Thyroid gland (tissue), 4 donors: ENCODE data around the gene SMG6. TPM values are rescaled to one million over a fixed set of nuclear protein-coding genes. Genes with fewer than 3 reads are reported as not detected.

Source experiments
- DNase-seq, 2 donors: peaks; one replicate each; pipeline ENCODE4 v3.0.0-alpha.2; 2019
- H3K27ac ChIP-seq, 3 donors: fragments of 200-600 bp; sonication (generic); 1 replicate in 2 of 3; 2 replicates in 1 of 3; pipeline ENCODE4 v1.5.1; 2016 to 2019; ENCODE audit warnings: mild to moderate bottlenecking in 1 of 3, moderate library complexity in 1 of 3
- H3K27me3 ChIP-seq: fragments of 200-600 bp; sonication (generic); one replicate; pipeline ENCODE4 v1.5.1; 2019
- H3K36me3 ChIP-seq, 2 donors: fragments of 200-600 bp; sonication (generic); one replicate each; pipeline ENCODE4 v1.5.1; 2016 to 2019
- H3K4me1 ChIP-seq, 2 donors: fragments of 200-600 bp; sonication (generic); one replicate each; pipeline ENCODE4 v1.5.1; 2017 to 2019
- H3K4me3 ChIP-seq, 3 donors: fragments of 200-600 bp; sonication (generic); replicated peaks in 1 of 3; 1 replicate in 2 of 3; 2 replicates in 1 of 3; pipeline ENCODE4 v1.5.1; 2016; ENCODE audit warnings: mild to moderate bottlenecking in 1 of 3
- H3K9me3 ChIP-seq: fragments of 200-600 bp; sonication (generic); one replicate; pipeline ENCODE4 v1.5.1; 2017
- POLR2A ChIP-seq, 2 donors: fragments of 450-650 bp; IDR thresholded peaks; one replicate each; pipeline ENCODE4 v1.6.1; 2017; ENCODE audit warnings: antibody characterized with exemption in 2 of 2, mild to moderate bottlenecking in 2 of 2, moderate library complexity in 1 of 2
- WGBS, 2 donors: methylation state at CpG; one replicate each; pipeline ENCODE4 v1.1.5; 2017; 5-methylcytosine and 5-hydroxymethylcytosine counted together
- intact Hi-C: fragments of 100-400 bp; cut with DNase I; formaldehyde crosslinking; loops from one replicate; pipeline ENCODE4 v1.15.1; 2023
- total RNA-seq, 4 donors: library from RNA; depleted of rRNA; stranded (reverse); fragments of >200 nt; gene quantifications; one replicate each; pipeline ENCODE4 v1.2.3, GENCODE V29; 2016
- TF ChIP-seq, protein P1 (sequence below), 6 experiments: fragments of 200-600 bp in 3 of 6; fragments of 450-650 bp in 3 of 6; sonication (generic) in 3 of 6; IDR thresholded peaks; one replicate each; pipeline ENCODE4 v1.5.1; 2016 to 2019; ENCODE audit warnings: antibody characterized with exemption in 6 of 6, mild to moderate bottlenecking in 2 of 6, inconsistent platforms in 1 of 6, moderate library complexity in 1 of 6

Gene SMG6
- total RNA-seq, 4 donors from 2014 or later = 26.0 to 35.9 (median 32.9) TPM

DNA sequence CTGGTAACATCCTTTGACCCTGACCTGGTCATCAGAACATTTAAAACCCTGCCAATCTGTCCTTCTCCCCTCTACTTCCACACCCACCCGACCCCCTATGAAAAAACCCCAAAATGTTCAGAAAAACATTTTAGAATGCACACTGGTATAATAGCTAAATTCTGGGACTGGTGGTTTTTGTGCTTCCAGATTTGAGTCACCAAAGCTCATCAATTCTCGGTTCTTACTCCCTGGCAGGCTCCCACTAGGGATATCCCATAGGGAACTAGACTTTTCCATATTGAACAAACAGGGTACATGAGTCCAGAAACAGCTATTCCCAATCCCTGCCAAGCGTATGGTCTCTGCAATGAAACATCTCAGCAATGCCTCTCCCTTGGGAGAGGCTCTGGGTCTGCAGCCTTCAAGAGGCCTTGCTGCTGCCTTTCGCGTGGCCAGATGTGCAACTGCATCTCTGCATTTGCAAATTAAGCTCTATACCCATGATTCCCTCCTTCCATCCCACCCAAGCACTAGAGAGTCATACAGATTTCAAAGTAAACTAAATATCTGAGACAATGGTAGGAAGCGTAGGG, 67.7 kb downstream of the SMG6 start:
- H3K4me1 ChIP-seq = peaks cover 23 to 59% of the 10 kb centered on the region in 2 donors
- intact Hi-C loops = no loop called here
- TF ChIP-seq POLR2A (IDR thresholded peaks at IDR 0.05) = no peak
- TF ChIP-seq, protein P1, sequence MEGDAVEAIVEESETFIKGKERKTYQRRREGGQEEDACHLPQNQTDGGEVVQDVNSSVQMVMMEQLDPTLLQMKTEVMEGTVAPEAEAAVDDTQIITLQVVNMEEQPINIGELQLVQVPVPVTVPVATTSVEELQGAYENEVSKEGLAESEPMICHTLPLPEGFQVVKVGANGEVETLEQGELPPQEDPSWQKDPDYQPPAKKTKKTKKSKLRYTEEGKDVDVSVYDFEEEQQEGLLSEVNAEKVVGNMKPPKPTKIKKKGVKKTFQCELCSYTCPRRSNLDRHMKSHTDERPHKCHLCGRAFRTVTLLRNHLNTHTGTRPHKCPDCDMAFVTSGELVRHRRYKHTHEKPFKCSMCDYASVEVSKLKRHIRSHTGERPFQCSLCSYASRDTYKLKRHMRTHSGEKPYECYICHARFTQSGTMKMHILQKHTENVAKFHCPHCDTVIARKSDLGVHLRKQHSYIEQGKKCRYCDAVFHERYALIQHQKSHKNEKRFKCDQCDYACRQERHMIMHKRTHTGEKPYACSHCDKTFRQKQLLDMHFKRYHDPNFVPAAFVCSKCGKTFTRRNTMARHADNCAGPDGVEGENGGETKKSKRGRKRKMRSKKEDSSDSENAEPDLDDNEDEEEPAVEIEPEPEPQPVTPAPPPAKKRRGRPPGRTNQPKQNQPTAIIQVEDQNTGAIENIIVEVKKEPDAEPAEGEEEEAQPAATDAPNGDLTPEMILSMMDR (IDR thresholded peaks at IDR 0.05) = no peak
- peak overlapping the region in 1 of 3 donors; percentile 20 for H3K27ac ChIP-seq
- 82 to 83% methylated on average over 5 to 6 of the region's 6 CpGs for WGBS, 2 donors
- H3K9me3 ChIP-seq = no peaks in the 10 kb centered on the region
- H3K36me3 ChIP-seq = no peaks in the 10 kb centered on the region
- no peak for DNase-seq
- H3K27me3 ChIP-seq = no peaks in the 10 kb centered on the region
- no peak overlapping the region for H3K4me3 ChIP-seq

DNA sequence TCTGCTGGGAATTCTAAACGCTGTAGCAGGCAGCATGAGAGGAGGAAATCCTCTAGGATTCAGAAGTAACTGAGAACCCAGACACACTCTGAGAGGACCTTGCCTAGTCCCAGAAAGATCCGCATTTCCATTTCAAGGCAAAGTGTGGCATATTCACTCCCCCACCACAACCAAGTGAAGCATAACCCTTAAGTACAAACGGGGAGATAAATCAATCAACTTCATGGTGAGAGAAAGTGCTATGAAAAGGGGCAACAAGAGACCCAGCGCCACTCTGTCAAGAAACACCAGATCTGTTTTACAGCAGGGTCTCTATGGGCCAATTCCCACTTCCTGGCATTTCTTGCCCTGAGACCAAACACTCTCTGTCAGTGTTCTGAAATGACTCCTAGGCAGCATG, 68.3 kb downstream of the SMG6 start:
- no peak overlapping the region for H3K4me3 ChIP-seq
- peak overlapping the region in 2 of 3 donors; percentile 20 to 26 for H3K27ac ChIP-seq
- no peaks in the 10 kb centered on the region for H3K27me3 ChIP-seq
- H3K4me1 ChIP-seq = peaks cover 23 to 53% of the 10 kb centered on the region in 2 donors
- no peaks in the 10 kb centered on the region for H3K36me3 ChIP-seq
- 81 to 91% methylated on average over 4 of the region's 4 CpGs for WGBS, 2 donors
- no peaks in the 10 kb centered on the region for H3K9me3 ChIP-seq
- TF ChIP-seq, protein P1 (IDR thresholded peaks at IDR 0.05) = no peak
- no peak for TF ChIP-seq POLR2A (IDR thresholded peaks at IDR 0.05)
- intact Hi-C loops = no loop called here
- DNase-seq = no peak

DNA sequence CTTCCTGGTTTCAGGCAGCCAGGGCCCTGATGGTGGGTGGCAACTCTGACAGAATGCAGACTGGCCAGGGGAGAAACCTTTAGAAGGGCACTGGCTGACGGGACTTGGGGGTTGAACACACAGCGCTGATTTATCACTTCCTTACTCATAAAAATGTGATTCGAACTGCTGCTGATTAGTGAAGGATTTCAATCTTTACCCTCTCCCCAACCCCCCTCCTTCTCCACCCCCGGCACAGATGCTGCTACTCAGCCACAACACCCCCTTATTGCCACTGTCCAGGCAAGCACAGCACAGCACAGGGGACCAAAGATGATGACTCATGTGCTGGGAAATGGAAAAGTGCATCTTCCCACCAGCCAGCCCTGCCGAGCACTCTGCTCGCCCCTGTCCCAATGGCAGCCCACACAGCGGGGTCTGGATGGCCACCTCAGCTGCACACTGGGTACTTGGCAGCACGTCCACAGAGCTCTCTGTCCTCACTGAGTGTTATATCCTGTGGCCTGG, 70.1 kb downstream of the SMG6 start:
- H3K4me3 ChIP-seq = no peak overlapping the region
- TF ChIP-seq POLR2A (IDR thresholded peaks at IDR 0.05) = no peak
- TF ChIP-seq, protein P1 (IDR thresholded peaks at IDR 0.05) = no peak
- 80 to 94% methylated on average over 8 of the region's 8 CpGs for WGBS, 2 donors
- no peaks in the 10 kb centered on the region for H3K9me3 ChIP-seq
- no peaks in the 10 kb centered on the region for H3K27me3 ChIP-seq
- peaks cover 14 to 40% of the 10 kb centered on the region in 2 donors for H3K4me1 ChIP-seq
- peak overlapping the region; percentile 9 to 36 (median 22) for H3K27ac ChIP-seq
- no peaks in the 10 kb centered on the region for H3K36me3 ChIP-seq
- intact Hi-C loops = no loop called here
- DNase-seq = no peak

DNA sequence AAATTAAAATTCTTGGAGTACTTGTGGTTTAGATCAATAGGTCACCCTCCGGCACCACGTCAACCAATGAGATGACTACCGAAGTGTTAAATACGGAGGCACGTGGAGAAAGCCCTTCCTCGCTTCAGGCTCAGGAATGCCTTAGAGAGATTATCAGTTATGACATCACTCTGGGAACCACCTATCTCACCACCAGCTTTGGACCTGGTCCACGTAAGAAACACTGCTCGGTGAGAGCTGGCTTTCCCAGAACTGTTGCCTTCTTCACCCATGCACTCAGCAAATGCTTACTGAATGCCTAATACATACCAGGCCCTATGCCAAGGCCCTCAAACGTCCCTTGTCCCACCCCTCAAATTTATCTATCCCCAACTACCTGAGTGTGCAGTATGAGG, 71.3 kb downstream of the SMG6 start:
- no peak for DNase-seq
- 67 to 76% methylated on average over 9 of the region's 9 CpGs for WGBS, 2 donors
- Histone ChIP-seq H3K4me3 (no peak overlapping the region), H3K27ac (no peak overlapping the region), H3K4me1 (peaks cover 3 to 28% of the 10 kb centered on the region in 2 donors), H3K9me3 (no peaks in the 10 kb centered on the region), H3K27me3 (no peaks in the 10 kb centered on the region), H3K36me3 (no peaks in the 10 kb centered on the region)
- intact Hi-C loops = no loop called here
- no peak for TF ChIP-seq POLR2A (IDR thresholded peaks at IDR 0.05)
- TF ChIP-seq, protein P1 (IDR thresholded peaks at IDR 0.05) = no peak

DNA sequence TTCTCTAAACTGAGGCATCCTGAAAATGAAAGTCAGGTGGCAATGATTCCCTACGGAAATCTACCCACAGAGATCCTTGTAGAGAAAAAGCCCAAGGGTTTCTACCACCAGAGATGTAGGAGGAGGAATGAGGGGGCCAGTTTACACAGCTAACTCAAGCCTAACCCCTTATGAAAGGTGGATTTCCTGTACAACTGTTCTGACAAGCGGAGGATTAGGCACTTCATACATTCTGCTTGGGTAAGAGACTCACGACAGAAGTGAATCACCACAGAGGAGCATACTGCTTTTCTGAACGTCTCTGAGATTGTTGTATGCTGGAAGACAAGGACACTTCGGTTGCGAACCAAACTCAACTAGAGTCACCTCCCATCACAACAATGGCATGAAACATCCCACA, 72.7 kb downstream of the SMG6 start:
- Histone ChIP-seq H3K27me3 (no peaks in the 10 kb centered on the region), H3K4me1 (peaks cover 0 to 25% of the 10 kb centered on the region in 2 donors), H3K36me3 (no peaks in the 10 kb centered on the region), H3K27ac (no peak overlapping the region), H3K9me3 (no peaks in the 10 kb centered on the region), H3K4me3 (no peak overlapping the region)
- DNase-seq = no peak
- intact Hi-C loops = no loop called here
- WGBS, 2 donors = 77 to 79% methylated on average over 6 of the region's 6 CpGs
- TF ChIP-seq POLR2A (IDR thresholded peaks at IDR 0.05) = no peak
- TF ChIP-seq, protein P1 (IDR thresholded peaks at IDR 0.05) = no peak
